Liver (tissue), 9 donors: Measurements from ENCODE around the gene MRPS18C. TPM values are rescaled to one million over a fixed set of nuclear protein-coding genes. Genes with fewer than 3 reads are reported as not detected.

Experiments used
- DNase-seq: peaks from one replicate; pipeline ENCODE4 v3.0.0-alpha.2; 2017; ENCODE audit warnings: low spot score
- H3K27ac ChIP-seq, 2 donors: one replicate each; pipeline ENCODE4 v1.7.0; 2013; ENCODE audit warnings: inconsistent platforms in 2 of 2, low read length in 2 of 2, control low read depth in 1 of 2, low read depth in 1 of 2, mild to moderate bottlenecking in 1 of 2
- H3K27me3 ChIP-seq, 4 donors: one replicate each; pipeline versions ENCODE4 v1.6.1 to v1.7.0; 2013; ENCODE audit warnings: low read length in 3 of 4, inconsistent platforms in 1 of 4, mild to moderate bottlenecking in 1 of 4, moderate library complexity in 1 of 4; ENCODE audit not compliant: control insufficient read depth in 4 of 4, insufficient read depth in 4 of 4
- H3K36me3 ChIP-seq, 4 donors: one replicate each; pipeline versions ENCODE4 v1.6.1 to v1.7.0; 2013; ENCODE audit warnings: low read length in 3 of 4, mild to moderate bottlenecking in 3 of 4, low read depth in 1 of 4, moderate library complexity in 1 of 4; ENCODE audit not compliant: control insufficient read depth in 4 of 4, insufficient read depth in 3 of 4
- H3K4me1 ChIP-seq, 4 donors: one replicate each; pipeline versions ENCODE4 v1.6.1 to v1.7.0; 2013; ENCODE audit warnings: low read length in 3 of 4, mild to moderate bottlenecking in 3 of 4, moderate library complexity in 1 of 4; ENCODE audit not compliant: control insufficient read depth in 4 of 4, insufficient read depth in 4 of 4
- H3K4me3 ChIP-seq, 3 donors: one replicate each; pipeline versions ENCODE4 v1.6.1 to v1.7.0; 2013; ENCODE audit warnings: low read length in 3 of 3, control low read depth in 1 of 3, low read depth in 1 of 3, mild to moderate bottlenecking in 1 of 3
- H3K9ac ChIP-seq, 2 donors: one replicate each; pipeline ENCODE4 v1.7.0; 2013; ENCODE audit warnings: low read length in 2 of 2, mild to moderate bottlenecking in 2 of 2, moderate library complexity in 2 of 2, control low read depth in 1 of 2, low read depth in 1 of 2
- H3K9me3 ChIP-seq, 4 donors: one replicate each; pipeline versions ENCODE4 v1.6.1 to v1.7.0; 2013; ENCODE audit warnings: low read length in 3 of 4; ENCODE audit not compliant: control insufficient read depth in 4 of 4
- ATF3 ChIP-seq: IDR thresholded peaks from 2 replicates; pipeline ENCODE4 v1.6.1; 2016; ENCODE audit warnings: antibody characterized with exemption
- CTCF ChIP-seq: fragments of 150-350 bp; IDR thresholded peaks from 2 replicates; pipeline ENCODE4 v1.5.1; 2017; ENCODE audit warnings: improper control_type of control experiment, low read depth, low read length; ENCODE audit not compliant: missing input control
- EGR1 ChIP-seq, 2 donors: IDR thresholded peaks; 2 replicates each; pipeline ENCODE4 v1.6.1; 2016 to 2018; ENCODE audit warnings: antibody characterized with exemption in 2 of 2, low read depth in 2 of 2
- FOXA1 ChIP-seq: IDR thresholded peaks from 2 replicates; pipeline ENCODE4 v1.6.1; 2016; ENCODE audit warnings: antibody characterized with exemption
- FOXA2 ChIP-seq: IDR thresholded peaks from 2 replicates; pipeline ENCODE4 v1.6.1; 2016; ENCODE audit warnings: antibody characterized with exemption
- GABPA ChIP-seq, 2 donors: IDR thresholded peaks in 1 of 2; conservative IDR thresholded peaks in 1 of 2; 2 replicates each; pipeline ENCODE4 v1.6.1; 2016; ENCODE audit warnings: antibody characterized with exemption in 2 of 2, mild to moderate bottlenecking in 1 of 2, moderate library complexity in 1 of 2
- HNF4A ChIP-seq, 2 donors: conservative IDR thresholded peaks; 2 replicates each; pipeline ENCODE4 v1.6.1; 2016; ENCODE audit warnings: antibody characterized with exemption in 2 of 2, mild to moderate bottlenecking in 2 of 2
- HNF4G ChIP-seq: IDR thresholded peaks from 2 replicates; pipeline ENCODE4 v1.6.1; 2016; ENCODE audit warnings: antibody characterized with exemption
- JUND ChIP-seq, 2 donors: IDR thresholded peaks; 2 replicates each; pipeline ENCODE4 v1.6.1; 2016; ENCODE audit warnings: antibody characterized with exemption in 2 of 2
- RAD21 ChIP-seq, 2 donors: IDR thresholded peaks; 2 replicates each; pipeline ENCODE4 v1.6.1; 2016; ENCODE audit warnings: antibody characterized with exemption in 2 of 2, mild to moderate bottlenecking in 2 of 2
- REST ChIP-seq: IDR thresholded peaks from 2 replicates; pipeline ENCODE4 v1.6.1; 2016; ENCODE audit warnings: antibody characterized with exemption, mild to moderate bottlenecking
- RXRA ChIP-seq, 2 donors: IDR thresholded peaks; 2 replicates each; pipeline ENCODE4 v1.6.1; 2017 to 2018; ENCODE audit warnings: antibody characterized with exemption in 2 of 2, mild to moderate bottlenecking in 1 of 2
- SP1 ChIP-seq: IDR thresholded peaks from 2 replicates; pipeline ENCODE4 v1.6.1; 2018; ENCODE audit warnings: antibody characterized with exemption, mild to moderate bottlenecking
- TAF1 ChIP-seq: conservative IDR thresholded peaks from 2 replicates; pipeline ENCODE4 v1.6.1; 2016; ENCODE audit warnings: antibody characterized with exemption, mild to moderate bottlenecking
- YY1 ChIP-seq: IDR thresholded peaks from 2 replicates; pipeline ENCODE4 v1.6.1; 2016; ENCODE audit warnings: antibody characterized with exemption, mild to moderate bottlenecking
- ZBTB33 ChIP-seq: IDR thresholded peaks from 2 replicates; pipeline ENCODE4 v1.6.1; 2016; ENCODE audit warnings: antibody characterized with exemption
- WGBS: extraction: QIAGEN DNeasy Blood & Tissue Kit; methylation state at CpG from one replicate; pipeline ENCODE4 v1.1.7; 2013; 5-methylcytosine and 5-hydroxymethylcytosine counted together
- polyA plus RNA-seq, 2 donors: library from polyadenylated mRNA; stranded (reverse) in 1 of 2; unstranded in 1 of 2; fragments of 200-250 nt in 1 of 2; fragments of >200 nt in 1 of 2; fragmentation: Nextera tagmentation in 1 of 2; extraction: Ambion mirVana in 1 of 2; gene quantifications; one replicate each; pipeline versions ENCODE4 v1.2.1 to v1.2.3, GENCODE V29; 2013 to 2015
- total RNA-seq, 2 donors: library from RNA; depleted of rRNA; stranded (reverse); fragments of >200 nt; gene quantifications; one replicate each; pipeline ENCODE4 v1.2.3, GENCODE V29; 2014
- donor health status: healthy.
- donor health status: healthy.
- donor health status: healthy.
- donor health status: healthy.
- donor health status: healthy.

The MRPS18C gene
- total and polyA plus RNA-seq, 4 donors, result 12.2 to 97.3 (median 17.1) TPM

GRCh38 chr4:83440899-83441298 lies 15.0 kb upstream of the MRPS18C start:
- H3K27ac ChIP-seq, result no peak overlapping the region
- 86% methylated on average over 3 of the region's 3 CpGs for WGBS
- peaks cover 8 to 40% (median 30%) of the 10 kb centered on the region in 4 donors for H3K36me3 ChIP-seq
- no peak overlapping the region for H3K9ac ChIP-seq
- H3K27me3 ChIP-seq, result no peaks in the 10 kb centered on the region
- no peaks in the 10 kb centered on the region for H3K4me1 ChIP-seq
- TF ChIP-seq EGR1 (IDR thresholded peaks at IDR 0.05; ENCODE audit: low read depth in 2 of 2), result no peak
- no peak for TF ChIP-seq RAD21 (IDR thresholded peaks at IDR 0.05)
- TF ChIP-seq YY1, result no peak
- TF ChIP-seq ZBTB33, result no peak
- no peak for TF ChIP-seq SP1
- no peak for TF ChIP-seq FOXA2
- no peak for TF ChIP-seq REST
- TF ChIP-seq GABPA (IDR thresholded peaks at IDR 0.05 in 1 of 2, conservative IDR thresholded peaks at IDR 0.05 in 1 of 2), result no peak
- TF ChIP-seq HNF4A (conservative IDR thresholded peaks at IDR 0.05), result no peak
- TF ChIP-seq TAF1, result no peak
- no peak for TF ChIP-seq ATF3
- no peak for TF ChIP-seq CTCF
- no peak for TF ChIP-seq FOXA1
- no peak for TF ChIP-seq HNF4G
- no peak for TF ChIP-seq JUND (IDR thresholded peaks at IDR 0.05)
- no peak overlapping the region for H3K4me3 ChIP-seq
- no peaks in the 10 kb centered on the region for H3K9me3 ChIP-seq
- DNase-seq, result no peak

GRCh38 chr4:83449009-83449408 lies 6.8 kb upstream of the MRPS18C start:
- no peak overlapping the region for H3K9ac ChIP-seq
- H3K27me3 ChIP-seq, result no peaks in the 10 kb centered on the region
- TF ChIP-seq HNF4G, result no peak
- TF ChIP-seq RXRA (IDR thresholded peaks at IDR 0.05), result no peak
- no peak for TF ChIP-seq ZBTB33
- TF ChIP-seq TAF1, result no peak
- TF ChIP-seq ATF3, result no peak
- TF ChIP-seq SP1, result no peak
- no peak for TF ChIP-seq HNF4A (conservative IDR thresholded peaks at IDR 0.05)
- H3K36me3 ChIP-seq, result peaks cover 3 to 31% (median 15%) of the 10 kb centered on the region in 4 donors
- 78% methylated on average over 2 of the region's 2 CpGs for WGBS
- peaks cover 0 to 3% (median under 1%) of the 10 kb centered on the region in 4 donors for H3K4me1 ChIP-seq
- no peak overlapping the region for H3K4me3 ChIP-seq
- no peak overlapping the region for H3K27ac ChIP-seq
- no peaks in the 10 kb centered on the region for H3K9me3 ChIP-seq
- no peak for DNase-seq
